Stimulated activated CD4-positive, alpha-beta T cell treated with anti-CD3 and anti-CD28 coated beads, Interleukin-1b, Interleukin-23, amount 100 ng/mL, for 48 hours (primary cell): ENCODE results near the gene ROBO3.
A peak's percentile ranks its signal among the peaks of the same experiment; 100 is the strongest.

Experiments
- DNase-seq: peaks from one replicate; pipeline ENCODE4 v3.0.0-alpha.2; 2020

ROBO3 gene

GRCh38 chr11:124892750-124893454, 27.7 kb downstream of the ROBO3 start:
- no peak for DNase-seq

- DNase-seq = no peak
These were observed 28.7 kb downstream of the ROBO3 start for GRCh38 chr11:124893781-124894401.

- DNase-seq = no peak
These were observed 29.6 kb downstream of the ROBO3 start for GRCh38 chr11:124894606-124895430.

- DNase-seq = no peak
These were observed 30.3 kb downstream of the ROBO3 start for GRCh38 chr11:124895471-124895971.

- DNase-seq = no peak
These were observed 31.0 kb downstream of the ROBO3 start for GRCh38 chr11:124896071-124896750.

GRCh38 chr11:124896821-124897391, 31.7 kb downstream of the ROBO3 start:
- DNase-seq = no peak

GRCh38 chr11:124897674-124898262, 32.5 kb downstream of the ROBO3 start, which contains the start of gene ROBO4:
TSS of gene ROBO4 (minus strand) at chr11:124897865. CDS start at chr11:124897795, 70 bp downstream.
- no peak for DNase-seq

- no peak for DNase-seq
These were observed 33.0 kb downstream of the ROBO3 start for GRCh38 chr11:124898263-124898680.

GRCh38 chr11:124898711-124899110, 33.5 kb downstream of the ROBO3 start:
- DNase-seq = no peak

DNA sequence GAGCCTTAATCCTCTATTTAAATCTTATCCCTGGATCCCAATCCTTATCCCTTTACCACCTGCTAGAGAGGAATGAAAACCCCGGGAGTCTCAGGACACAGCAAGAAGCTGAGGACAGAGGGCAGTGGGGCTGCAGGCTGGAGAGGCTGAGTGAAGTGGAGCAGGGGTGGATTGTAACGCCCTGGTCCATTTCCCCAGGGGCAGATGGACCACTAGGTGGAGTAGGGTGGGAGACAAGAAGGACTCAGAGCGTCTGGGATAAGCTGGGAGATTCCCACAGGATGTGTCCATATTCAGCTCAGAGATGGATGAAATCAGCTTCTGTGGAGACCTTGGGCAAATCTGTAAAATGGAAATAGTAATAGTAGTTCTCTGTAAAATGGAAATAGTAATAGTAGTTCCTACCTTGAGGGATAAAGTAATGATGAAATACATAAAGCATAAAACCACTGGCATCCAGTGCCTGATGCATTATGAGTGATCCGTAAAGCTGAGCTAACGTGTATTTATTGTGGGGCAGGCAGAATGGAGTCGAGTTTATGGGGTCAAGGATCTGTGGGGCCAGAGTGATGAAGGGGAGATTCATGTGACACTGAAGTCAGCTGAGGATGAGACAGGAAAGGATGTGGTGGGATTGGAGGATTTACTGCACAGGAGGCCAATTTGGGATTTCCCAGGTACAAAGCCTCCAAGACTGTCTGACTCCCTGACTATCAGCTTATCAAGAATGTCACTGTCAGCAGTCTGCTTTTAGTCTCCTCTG, 34.3 kb downstream of the ROBO3 start:
- DNase-seq = no peak

GRCh38 chr11:124900464-124900863, 35.2 kb downstream of the ROBO3 start:
- DNase-seq = no peak

DNA sequence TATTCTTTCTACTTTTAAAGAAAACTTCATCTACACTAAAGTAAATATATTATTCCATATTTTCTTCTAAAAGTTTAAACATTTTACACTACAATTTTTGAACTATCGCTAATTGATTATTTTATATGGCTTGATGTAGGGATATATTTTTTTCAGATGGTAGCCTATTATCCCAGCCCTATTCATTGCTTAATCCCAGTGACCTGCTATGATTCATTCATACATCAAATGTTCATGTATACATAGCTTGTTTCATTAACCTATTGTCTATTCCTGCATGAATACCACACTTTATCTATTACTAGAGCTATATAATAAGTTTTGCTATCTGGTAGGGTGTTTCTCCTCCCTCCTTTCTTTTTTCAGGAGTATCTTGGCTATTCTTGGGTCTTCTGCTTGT, 37.4 kb downstream of the ROBO3 start:
- DNase-seq = no peak

DNA sequence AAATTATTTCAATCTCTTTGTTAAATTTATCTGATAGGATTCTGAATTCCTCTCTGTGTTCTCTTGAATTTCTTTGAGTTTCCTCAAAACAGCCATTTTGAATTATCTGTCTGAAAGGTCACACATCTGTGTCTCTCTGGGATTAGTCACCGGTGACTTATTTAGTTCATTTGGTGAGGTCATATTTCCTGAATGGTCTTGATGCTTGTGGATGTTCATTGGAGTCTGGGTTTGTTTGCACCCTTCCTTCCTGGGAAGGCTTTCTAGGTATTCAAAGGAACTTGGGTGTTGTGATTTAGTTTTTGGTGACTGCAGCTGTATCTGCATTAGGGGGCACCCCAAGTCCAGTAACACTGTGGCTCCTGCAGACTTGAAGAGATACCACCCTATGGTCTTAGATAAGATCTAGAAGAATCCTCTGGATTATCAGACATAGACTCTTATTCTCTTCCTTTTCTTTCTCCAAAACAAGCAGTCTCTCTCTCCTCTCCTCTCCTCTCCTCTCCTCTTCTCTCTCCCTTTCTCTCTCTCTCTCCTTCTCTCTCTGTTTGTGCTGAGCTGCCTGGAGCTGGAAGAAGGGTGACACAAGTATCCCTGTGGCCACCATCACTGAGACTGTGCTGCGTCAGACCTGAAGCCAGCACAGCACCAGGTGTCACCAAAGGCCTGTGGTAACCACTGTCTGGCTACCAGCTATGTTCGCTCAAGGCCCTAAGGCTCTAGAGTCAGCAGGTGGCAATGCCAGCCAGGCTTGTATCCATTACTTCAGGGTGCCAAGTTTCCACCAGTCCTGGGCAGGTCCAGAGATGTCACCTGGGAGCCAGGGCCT, 50.5 kb downstream of the ROBO3 start:
- DNase-seq = no peak

- DNase-seq = no peak
These were observed 51.1 kb downstream of the ROBO3 start for GRCh38 chr11:124916370-124916710.

- DNase-seq = no peak
These were observed 51.9 kb downstream of the ROBO3 start for GRCh38 chr11:124917115-124917637.

DNA sequence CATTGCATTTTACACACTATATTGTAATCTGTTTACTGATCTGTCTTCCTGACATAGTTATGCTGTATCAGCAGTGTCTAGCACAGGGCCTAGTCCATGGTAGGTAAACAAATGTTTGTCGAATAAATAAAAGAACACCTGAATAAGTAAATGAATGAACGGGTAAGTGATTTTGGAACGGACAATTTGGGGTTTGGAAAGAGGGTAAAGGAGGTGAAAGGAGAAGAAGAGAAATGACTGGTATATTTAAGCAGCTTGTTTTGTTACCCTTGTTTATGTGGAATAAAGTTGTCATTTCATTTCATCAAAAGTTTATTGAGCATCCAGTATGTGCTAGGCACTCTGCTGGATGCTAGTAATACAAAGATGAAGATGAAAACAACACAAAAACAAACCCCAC, 53.7 kb downstream of the ROBO3 start, which contains the start of gene HEPN1:
HEPN1 (plus strand) TSS at position 301 of the 400 bp plus-strand sequence.
- no peak for DNase-seq

GRCh38 chr11:124919898-124920297, 54.7 kb downstream of the ROBO3 start:
- no peak for DNase-seq

GRCh38 chr11:124920356-124920755, 55.1 kb downstream of the ROBO3 start:
- DNase-seq = no peak

DNA sequence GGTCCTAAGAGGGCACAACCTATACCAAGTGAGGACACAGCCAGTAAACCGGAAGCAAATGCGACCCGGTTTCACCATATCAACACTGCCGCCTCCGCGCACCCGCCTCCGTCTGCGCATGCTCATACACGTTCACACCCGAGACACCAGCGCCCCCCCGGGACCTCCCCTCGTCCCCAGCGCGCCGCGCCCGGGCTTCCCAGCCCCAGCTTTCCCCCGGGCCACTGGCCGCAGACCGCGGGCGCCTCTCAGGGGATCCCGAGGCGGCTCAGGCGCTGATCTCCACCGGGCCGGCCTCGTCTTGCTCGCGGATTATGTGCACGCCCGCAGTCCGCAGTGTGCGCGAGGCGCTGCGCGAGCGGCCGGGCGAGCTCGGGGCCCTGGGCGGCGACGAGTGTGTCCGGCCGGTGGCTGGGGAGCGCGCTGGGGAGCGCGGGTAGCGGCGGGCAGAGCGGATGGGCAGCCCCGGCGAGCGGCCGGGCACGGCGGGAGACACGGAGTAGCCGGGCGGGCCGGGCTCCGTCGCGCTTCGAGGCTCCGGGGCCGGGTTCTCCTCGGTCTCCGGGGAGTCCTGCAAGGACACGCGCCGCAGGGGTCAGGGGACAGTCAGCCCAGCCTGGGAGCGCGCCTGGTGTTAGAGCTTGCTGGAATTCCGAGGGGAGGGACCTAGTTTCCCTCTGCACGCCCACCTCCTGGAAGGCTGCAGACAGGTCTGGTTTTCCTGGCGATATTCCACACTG, 55.8 kb downstream of the ROBO3 start:
- peak; percentile 75 for DNase-seq
